Activated naive CD4-positive, alpha-beta T cell treated with anti-CD3 and anti-CD28 coated beads for 36 hours (primary cell): ENCODE measurements around the gene GRSF1. TPM values are rescaled to one million over a fixed set of nuclear protein-coding genes. Genes with fewer than 3 reads are reported as not detected.
A peak's percentile ranks its signal among the peaks of the same experiment; 100 is the strongest.
"Not testable (repeated sequence)": the region's sequence is repeated elsewhere in the genome, so short reads cannot be mapped to it uniquely, and the experiment has no call there.

Source experiments
- CTCF ChIA-PET: fragments of 350-600 bp; sonication (Branson Sonifier 250); formaldehyde crosslinking; loops from one replicate; lab custom pipeline; 2021; ENCODE audit warnings: antibody characterized with exemption; lab: Charles Lee
- DNase-seq: peaks from one replicate; pipeline ENCODE4 v3.0.0-alpha.2; 2020
- H3K27ac Mint-ChIP-seq: one replicate; pipeline ENCODE4 v1.8.0; 2021; ENCODE audit warnings: mild to moderate bottlenecking, mixed read lengths
- H3K27me3 Mint-ChIP-seq: one replicate; pipeline ENCODE4 v1.8.0; 2021; ENCODE audit warnings: low read depth, mixed read lengths
- H3K36me3 Mint-ChIP-seq: one replicate; pipeline ENCODE4 v1.8.0; 2021; ENCODE audit warnings: low read depth, mixed read lengths
- H3K4me1 Mint-ChIP-seq: one replicate; pipeline ENCODE4 v1.8.0; 2021; ENCODE audit warnings: low read depth, mixed read lengths
- H3K4me3 Mint-ChIP-seq: one replicate; pipeline ENCODE4 v1.8.0; 2021; ENCODE audit warnings: mild to moderate bottlenecking, moderate library complexity, mixed read lengths
- H3K9me3 Mint-ChIP-seq: one replicate; pipeline ENCODE4 v1.8.0; 2021; ENCODE audit warnings: mixed read lengths
- intact Hi-C: fragments of 100-400 bp; cut with micrococcal nuclease; formaldehyde crosslinking; loops from one replicate; pipeline ENCODE4 v1.15.1; 2023
- total RNA-seq, 2 experiments: library from RNA; stranded (reverse); gene quantifications; one replicate each; pipeline ENCODE4 v1.2.3, GENCODE V29; 2021

Gene GRSF1
- total RNA-seq, 2 experiments from 2014 or later: 66.7 to 75.0 TPM

DNA sequence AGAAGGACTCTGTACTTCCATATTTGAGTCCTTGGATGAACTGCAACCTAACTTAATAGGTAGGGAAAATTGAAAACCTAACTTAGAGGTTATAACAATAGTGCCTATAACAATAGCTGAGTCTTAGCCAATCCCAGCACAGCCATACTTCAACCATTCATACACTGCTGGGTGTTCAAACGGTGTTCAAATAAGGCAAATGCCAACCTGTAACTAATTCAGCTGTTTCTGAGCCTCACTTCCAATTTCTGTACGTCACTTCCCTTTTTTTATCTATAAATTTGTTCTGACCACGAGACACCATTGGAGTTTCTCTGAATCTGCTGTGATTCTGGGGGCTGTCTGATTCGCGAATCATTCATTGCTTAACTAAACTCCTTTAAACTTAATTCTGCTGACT is 9.6 kb upstream of the GRSF1 start:
- no peak for DNase-seq
- CTCF ChIA-PET: no interaction called here
- no peaks in the 10 kb centered on the region for H3K27me3 Mint-ChIP-seq
- intact Hi-C loops: no loop called here
- H3K9me3 Mint-ChIP-seq: no peaks in the 10 kb centered on the region
- H3K4me3 Mint-ChIP-seq: no peak overlapping the region
- H3K27ac Mint-ChIP-seq: no peak overlapping the region
- peaks cover 1% of the 10 kb centered on the region for H3K4me1 Mint-ChIP-seq
- H3K36me3 Mint-ChIP-seq: no peaks in the 10 kb centered on the region

GRCh38 chr4:70844180-70844579 is 4.5 kb upstream of the GRSF1 start:
- CTCF ChIA-PET: interaction anchor here (1.5 kb wide), 1 partner anchor 152 kb away, joined by 4 read pairs; no protein-coding TSS in a partner anchor
- Mint-ChIP-seq H3K4me3 (no peak overlapping the region), H3K9me3 (no peaks in the 10 kb centered on the region), H3K27me3 (no peaks in the 10 kb centered on the region), H3K27ac (no peak overlapping the region), H3K36me3 (no peaks in the 10 kb centered on the region), H3K4me1 (peaks cover 17% of the 10 kb centered on the region)
- intact Hi-C loops: no loop called here
- no peak for DNase-seq

DNA sequence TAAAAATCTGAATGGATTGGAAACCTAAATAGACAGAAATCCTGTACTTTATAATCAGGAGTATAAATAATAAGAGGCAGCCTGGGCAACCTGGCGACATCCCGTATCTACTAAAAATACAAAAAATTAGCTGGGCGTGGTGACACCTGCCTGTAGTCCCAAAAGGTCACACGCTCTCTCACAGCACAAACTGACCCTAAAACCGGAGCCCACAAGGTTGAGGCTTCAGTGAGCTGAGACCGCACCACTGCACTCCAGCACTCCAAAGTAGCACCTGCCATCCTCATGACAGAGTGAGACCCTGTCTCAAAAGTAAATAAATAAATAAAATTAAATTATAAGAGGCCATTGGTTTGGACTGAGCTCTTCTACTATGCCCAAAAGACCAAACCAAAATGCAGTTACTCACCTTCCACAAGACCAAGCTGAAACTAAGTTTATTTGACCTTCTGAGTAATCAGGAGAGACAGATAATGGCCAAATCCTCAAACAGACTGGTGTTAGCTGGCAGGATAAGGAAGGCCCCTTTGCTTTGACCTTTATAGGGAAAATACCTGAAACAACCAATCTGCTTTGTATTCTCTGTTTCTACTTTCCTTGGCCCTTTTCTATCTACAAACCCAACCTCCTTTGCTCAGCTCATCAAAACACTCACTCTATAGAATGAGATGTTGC is 3.2 kb upstream of the GRSF1 start:
- H3K9me3 Mint-ChIP-seq: no peaks in the 10 kb centered on the region
- peaks cover 4% of the 10 kb centered on the region for H3K36me3 Mint-ChIP-seq
- no peak overlapping the region for H3K27ac Mint-ChIP-seq
- CTCF ChIA-PET: interaction anchor here (1.5 kb wide), 1 partner anchor 153 kb away, joined by 4 read pairs; no protein-coding TSS in a partner anchor
- H3K27me3 Mint-ChIP-seq: no peaks in the 10 kb centered on the region
- peaks cover 19% of the 10 kb centered on the region for H3K4me1 Mint-ChIP-seq
- no peak overlapping the region for H3K4me3 Mint-ChIP-seq
- intact Hi-C loops: loop anchor here (1.0 to 2.0 kb wide), 3 partner anchors 20 to 164 kb away; no protein-coding TSS in a partner anchor
- no peak for DNase-seq

GRCh38 chr4:70841951-70842350 is 2.3 kb upstream of the GRSF1 start:
- intact Hi-C loops: loop anchor here (2.0 kb wide), 1 partner anchor 165 kb away; no protein-coding TSS in a partner anchor
- no peak for DNase-seq
- H3K27ac Mint-ChIP-seq: no peak overlapping the region
- H3K27me3 Mint-ChIP-seq: no peaks in the 10 kb centered on the region
- CTCF ChIA-PET: no interaction called here
- H3K4me1 Mint-ChIP-seq: peaks cover 21% of the 10 kb centered on the region
- H3K36me3 Mint-ChIP-seq: peaks cover 4% of the 10 kb centered on the region
- H3K4me3 Mint-ChIP-seq: no peak overlapping the region
- H3K9me3 Mint-ChIP-seq: no peaks in the 10 kb centered on the region

- DNase-seq: no peak
- peak overlapping the region; percentile 54 for H3K27ac Mint-ChIP-seq
- H3K4me1 Mint-ChIP-seq: peaks cover 26% of the 10 kb centered on the region
- CTCF ChIA-PET: no interaction called here
- H3K4me3 Mint-ChIP-seq: no peak overlapping the region
- no peaks in the 10 kb centered on the region for H3K27me3 Mint-ChIP-seq
- no peaks in the 10 kb centered on the region for H3K9me3 Mint-ChIP-seq
- intact Hi-C loops: no loop called here
- peaks cover 8% of the 10 kb centered on the region for H3K36me3 Mint-ChIP-seq
These were observed 1.5 kb upstream of the GRSF1 start for GRCh38 chr4:70841211-70841610.

GRCh38 chr4:70840631-70841030 is 941 bp upstream of the GRSF1 start:
- DNase-seq, H3K4me3 Mint-ChIP-seq, CTCF ChIA-PET, H3K27me3 Mint-ChIP-seq, H3K9me3 Mint-ChIP-seq, intact Hi-C loops, H3K27ac Mint-ChIP-seq: not testable (repeated sequence)
- Mint-ChIP-seq H3K36me3 (peaks cover 10% of the 10 kb centered on the region), H3K4me1 (peaks cover 30% of the 10 kb centered on the region)

- DNase-seq: peak; percentile 79
- Mint-ChIP-seq H3K4me1 (peaks cover 31% of the 10 kb centered on the region), H3K36me3 (peaks cover 10% of the 10 kb centered on the region), H3K4me3 (peak overlapping the region; percentile 39)
- CTCF ChIA-PET: interaction anchor here (1.0 kb wide), 1 partner anchor 155 kb away, joined by 4 read pairs; no protein-coding TSS in a partner anchor
- H3K9me3 Mint-ChIP-seq, H3K27ac Mint-ChIP-seq, intact Hi-C loops, H3K27me3 Mint-ChIP-seq: not testable (repeated sequence)
These were observed 447 bp upstream of the GRSF1 start for GRCh38 chr4:70840137-70840536.

GRCh38 chr4:70838666-70839588 is 763 bp downstream of the GRSF1 start:
- CTCF ChIA-PET: interaction anchor here (0.8 to 1.8 kb wide), 7 partner anchors 135 to 187 kb away, joined by 3 to 6 read pairs (median 3); partner anchors contain the start of gene DCK
- no peaks in the 10 kb centered on the region for H3K27me3 Mint-ChIP-seq
- intact Hi-C loops: loop anchor here (1.0 kb wide), 7 partner anchors 38 to 154 kb away; partner anchors contain the start of genes DCK, MOB1B and UTP3
- no peaks in the 10 kb centered on the region for H3K9me3 Mint-ChIP-seq
- peak overlapping the region; percentile 97 for H3K27ac Mint-ChIP-seq
- peak; percentile 74 for DNase-seq
- H3K36me3 Mint-ChIP-seq: peaks cover 15% of the 10 kb centered on the region
- peak overlapping the region; percentile 98 for H3K4me3 Mint-ChIP-seq
- H3K4me1 Mint-ChIP-seq: peaks cover 31% of the 10 kb centered on the region

GRCh38 chr4:70838204-70838603 is 1.5 kb downstream of the GRSF1 start:
- peak overlapping the region; percentile 97 for H3K27ac Mint-ChIP-seq
- peaks cover 16% of the 10 kb centered on the region for H3K36me3 Mint-ChIP-seq
- no peaks in the 10 kb centered on the region for H3K27me3 Mint-ChIP-seq
- no peak for DNase-seq
- intact Hi-C loops: no loop called here
- H3K9me3 Mint-ChIP-seq: no peaks in the 10 kb centered on the region
- H3K4me1 Mint-ChIP-seq: peaks cover 29% of the 10 kb centered on the region
- CTCF ChIA-PET: interaction anchor here (0.6 to 1.8 kb wide), 6 partner anchors 135 to 187 kb away, joined by 3 to 6 read pairs (median 4); partner anchors contain the start of gene DCK
- H3K4me3 Mint-ChIP-seq: peak overlapping the region; percentile 98

- Mint-ChIP-seq H3K4me1 (peaks cover 20% of the 10 kb centered on the region), H3K27me3 (no peaks in the 10 kb centered on the region), H3K36me3 (peaks cover 29% of the 10 kb centered on the region), H3K4me3 (no peak overlapping the region), H3K9me3 (no peaks in the 10 kb centered on the region), H3K27ac (no peak overlapping the region)
- CTCF ChIA-PET: interaction anchor here (0.6 to 1.5 kb wide), 2 partner anchors 24 to 57 kb away, joined by 3 to 4 read pairs; no protein-coding TSS in a partner anchor
- intact Hi-C loops: no loop called here
- no peak for DNase-seq
These were observed 3.6 kb downstream of the GRSF1 start for GRCh38 chr4:70836081-70836480.

DNA sequence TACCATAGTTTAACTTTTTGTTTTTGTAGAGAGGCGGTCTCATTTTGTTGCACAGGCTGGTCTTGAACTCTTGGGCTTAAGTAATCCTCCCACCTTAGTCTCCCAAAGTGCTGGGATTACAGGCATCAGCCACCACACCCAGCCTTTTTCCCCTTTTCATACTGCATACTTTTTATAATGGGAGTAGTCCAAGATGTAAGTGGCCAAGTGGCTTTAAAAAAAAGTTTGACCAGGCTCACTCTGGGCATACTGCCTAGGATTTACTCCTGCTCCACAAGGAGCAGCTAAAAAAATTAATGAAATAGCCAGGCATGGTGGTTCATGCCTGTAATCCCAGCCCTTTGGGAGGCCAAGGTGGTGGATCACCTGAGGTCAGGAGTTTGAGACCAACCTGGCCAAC is 6.0 kb downstream of the GRSF1 start:
- intact Hi-C loops: no loop called here
- peaks cover 20% of the 10 kb centered on the region for H3K4me1 Mint-ChIP-seq
- CTCF ChIA-PET: interaction anchor here (0.6 kb wide), 1 partner anchor 177 kb away, joined by 3 read pairs; no protein-coding TSS in a partner anchor
- H3K27me3 Mint-ChIP-seq: no peaks in the 10 kb centered on the region
- H3K36me3 Mint-ChIP-seq: peaks cover 33% of the 10 kb centered on the region
- no peaks in the 10 kb centered on the region for H3K9me3 Mint-ChIP-seq
- no peak for DNase-seq
- H3K27ac Mint-ChIP-seq: no peak overlapping the region
- no peak overlapping the region for H3K4me3 Mint-ChIP-seq

GRCh38 chr4:70831293-70831692 is 8.4 kb downstream of the GRSF1 start:
- Mint-ChIP-seq H3K36me3 (peaks cover 35% of the 10 kb centered on the region), H3K4me1 (peaks cover 12% of the 10 kb centered on the region), H3K4me3 (no peak overlapping the region), H3K9me3 (no peaks in the 10 kb centered on the region), H3K27me3 (no peaks in the 10 kb centered on the region), H3K27ac (no peak overlapping the region)
- CTCF ChIA-PET: no interaction called here
- intact Hi-C loops: no loop called here
- DNase-seq: no peak
